ENCODE results near the gene METTL13.

DNA sequence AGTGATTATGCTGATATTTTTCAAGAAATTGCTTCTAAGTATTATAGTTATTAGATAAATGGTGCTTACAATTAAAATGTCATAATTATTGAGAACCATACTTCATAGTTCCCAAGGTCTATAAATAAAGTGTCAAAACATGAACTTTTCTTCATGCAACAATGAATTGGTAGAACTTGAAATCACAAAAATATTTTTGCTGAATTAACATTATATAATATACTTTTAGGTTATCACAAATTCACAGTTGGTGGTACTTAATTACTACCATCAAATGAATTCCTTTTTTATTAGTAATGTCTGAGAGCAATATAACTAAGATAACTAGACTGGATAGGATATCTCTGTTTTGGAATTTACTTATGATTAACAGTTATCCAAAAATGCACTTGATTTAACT, 64.5 kb downstream of the METTL13 start:
- no peak for TF ChIP-seq POLR2A (IDR thresholded peaks at IDR 0.05)
- TF ChIP-seq, protein P1, sequence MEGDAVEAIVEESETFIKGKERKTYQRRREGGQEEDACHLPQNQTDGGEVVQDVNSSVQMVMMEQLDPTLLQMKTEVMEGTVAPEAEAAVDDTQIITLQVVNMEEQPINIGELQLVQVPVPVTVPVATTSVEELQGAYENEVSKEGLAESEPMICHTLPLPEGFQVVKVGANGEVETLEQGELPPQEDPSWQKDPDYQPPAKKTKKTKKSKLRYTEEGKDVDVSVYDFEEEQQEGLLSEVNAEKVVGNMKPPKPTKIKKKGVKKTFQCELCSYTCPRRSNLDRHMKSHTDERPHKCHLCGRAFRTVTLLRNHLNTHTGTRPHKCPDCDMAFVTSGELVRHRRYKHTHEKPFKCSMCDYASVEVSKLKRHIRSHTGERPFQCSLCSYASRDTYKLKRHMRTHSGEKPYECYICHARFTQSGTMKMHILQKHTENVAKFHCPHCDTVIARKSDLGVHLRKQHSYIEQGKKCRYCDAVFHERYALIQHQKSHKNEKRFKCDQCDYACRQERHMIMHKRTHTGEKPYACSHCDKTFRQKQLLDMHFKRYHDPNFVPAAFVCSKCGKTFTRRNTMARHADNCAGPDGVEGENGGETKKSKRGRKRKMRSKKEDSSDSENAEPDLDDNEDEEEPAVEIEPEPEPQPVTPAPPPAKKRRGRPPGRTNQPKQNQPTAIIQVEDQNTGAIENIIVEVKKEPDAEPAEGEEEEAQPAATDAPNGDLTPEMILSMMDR (IDR thresholded peaks at IDR 0.05) = no peak

Data from Peyer's patch (tissue), 4 donors.